GM19099 (cell line): ENCODE data around the gene USH1G.

Experiments used
- POLR2A ChIP-seq: IDR thresholded peaks from 3 replicates; pipeline ENCODE4 v1.6.1; 2011; ENCODE audit warnings: low read depth; ENCODE audit not compliant: insufficient read length; ENCODE audit errors: extremely low read depth

Gene USH1G

DNA sequence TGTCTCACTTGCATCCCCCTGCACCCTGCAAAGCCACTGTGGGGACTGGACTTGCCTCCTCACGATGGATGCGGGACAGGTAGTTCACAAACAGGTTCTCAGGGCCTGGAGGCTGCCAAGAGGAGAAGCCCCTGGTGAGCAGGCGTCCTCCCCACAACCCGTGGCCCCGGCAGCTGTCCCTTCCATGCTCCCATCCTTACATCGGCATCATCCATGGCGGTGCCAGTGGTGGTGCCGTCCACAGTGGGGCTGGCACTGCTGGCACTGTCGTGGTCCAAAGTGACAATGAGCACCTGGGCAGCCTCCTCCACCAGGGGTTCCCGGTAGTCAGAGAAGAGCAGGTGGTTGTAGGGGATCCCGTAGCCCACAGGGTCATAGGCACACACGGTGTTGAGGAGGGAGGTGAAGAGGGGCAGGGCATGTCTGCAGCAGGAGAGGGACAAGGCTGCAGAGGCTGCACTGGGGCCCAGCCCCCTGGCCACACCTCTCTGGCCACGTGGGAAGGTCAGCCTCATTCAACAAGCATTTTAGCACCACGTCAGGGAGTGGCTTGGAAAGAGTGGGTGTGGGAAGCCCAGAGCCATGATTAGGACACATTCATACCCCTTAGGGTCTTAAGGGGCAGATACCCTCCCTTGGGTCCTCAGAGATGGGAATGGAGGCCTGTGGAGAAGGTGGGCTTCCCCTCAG lies 36.9 kb upstream of the USH1G start:
- TF ChIP-seq POLR2A = no peak

DNA sequence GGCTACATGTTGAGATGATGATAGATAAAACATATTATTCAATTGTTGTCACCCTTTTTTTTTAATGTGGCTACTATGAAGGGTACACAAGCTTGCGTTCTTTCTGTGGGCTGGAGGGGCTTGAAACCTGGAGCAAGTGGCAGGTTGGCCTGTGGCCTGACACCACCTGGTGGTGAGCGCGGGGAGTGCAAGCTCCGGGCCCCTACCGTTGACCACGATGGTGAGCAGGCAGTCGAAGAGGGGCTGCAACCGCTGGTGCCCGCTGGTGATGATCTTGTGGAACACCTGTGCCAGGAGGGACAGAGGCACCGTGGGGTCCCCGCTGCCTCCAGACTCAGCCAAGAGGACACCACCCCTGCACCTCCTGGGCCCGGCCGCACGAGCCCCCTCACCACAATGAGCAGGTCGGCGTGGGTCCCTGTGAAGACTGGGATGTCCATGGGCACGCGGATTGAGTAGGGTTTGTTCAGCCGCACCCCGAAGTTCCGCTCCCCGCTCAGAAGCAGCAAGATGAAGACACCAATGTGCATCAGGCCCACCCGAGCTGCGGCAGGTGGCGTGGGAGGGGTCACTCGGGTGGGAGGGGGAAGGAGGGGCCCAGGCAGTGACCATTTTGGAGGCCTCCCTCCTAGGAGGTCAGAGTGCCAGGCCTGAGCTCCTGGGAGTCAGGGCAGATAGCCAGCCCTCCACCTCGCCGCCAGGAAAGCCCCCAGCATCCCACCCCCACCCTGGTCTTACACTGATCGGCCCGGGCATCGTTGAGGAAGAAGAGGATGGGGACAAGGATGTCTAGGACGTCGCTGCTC lies 35.1 kb upstream of the USH1G start:
- TF ChIP-seq POLR2A = no peak

DNA sequence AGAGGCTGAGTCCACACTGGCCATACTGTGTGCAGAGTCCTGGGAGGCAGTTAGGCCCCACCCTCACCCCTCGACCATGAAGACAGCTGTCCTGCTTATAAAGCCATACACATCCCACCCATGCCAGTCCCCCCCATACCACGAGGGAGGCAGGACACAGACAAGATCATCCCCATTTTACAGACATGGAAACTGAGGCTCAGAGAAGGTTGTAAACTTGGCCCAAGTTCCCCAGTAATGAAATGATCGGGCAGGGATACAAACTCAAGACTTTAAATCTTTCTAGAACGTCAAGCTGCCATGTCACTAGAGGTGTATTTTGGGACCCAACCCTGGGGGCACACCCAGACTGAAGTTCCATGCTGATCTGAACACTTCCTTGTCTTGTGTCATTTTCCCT lies 33.0 kb upstream of the USH1G start:
- TF ChIP-seq POLR2A = no peak

DNA sequence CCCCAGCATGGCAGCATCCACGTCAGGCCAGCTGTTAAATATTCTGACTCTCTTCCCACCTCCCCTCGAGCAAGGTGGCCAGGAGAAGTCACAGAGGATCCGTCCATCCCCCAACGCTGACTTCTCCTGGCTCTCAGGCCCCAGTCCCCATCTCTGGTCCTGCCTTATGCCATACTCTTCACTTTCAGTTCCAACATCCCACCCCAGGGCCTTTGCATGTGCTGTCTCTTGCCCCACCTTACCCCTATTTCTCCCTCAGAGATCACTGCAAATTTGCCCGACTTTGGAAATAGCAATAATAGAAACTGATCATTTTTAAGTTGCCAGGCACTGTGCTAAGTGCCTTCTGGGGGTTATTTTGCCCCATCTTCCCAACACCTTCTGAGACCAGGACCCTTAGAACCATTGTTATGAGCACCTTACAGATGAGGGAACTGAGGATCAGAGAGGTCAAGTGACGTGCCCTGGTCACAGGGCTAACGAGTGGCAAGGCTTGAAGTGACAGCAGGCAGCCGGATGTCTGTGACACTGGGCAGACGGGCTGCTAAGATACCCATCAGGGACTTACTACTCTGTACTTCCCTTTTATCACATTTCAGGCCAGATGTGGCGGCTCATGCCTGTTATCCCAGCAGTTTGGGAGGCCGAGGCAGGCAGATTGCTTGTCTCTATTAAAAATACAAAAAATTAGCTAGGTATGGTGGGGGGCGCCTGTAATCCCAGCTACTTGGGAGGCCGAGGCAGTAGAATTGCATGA lies 31.8 kb upstream of the USH1G start:
- no peak for TF ChIP-seq POLR2A

DNA sequence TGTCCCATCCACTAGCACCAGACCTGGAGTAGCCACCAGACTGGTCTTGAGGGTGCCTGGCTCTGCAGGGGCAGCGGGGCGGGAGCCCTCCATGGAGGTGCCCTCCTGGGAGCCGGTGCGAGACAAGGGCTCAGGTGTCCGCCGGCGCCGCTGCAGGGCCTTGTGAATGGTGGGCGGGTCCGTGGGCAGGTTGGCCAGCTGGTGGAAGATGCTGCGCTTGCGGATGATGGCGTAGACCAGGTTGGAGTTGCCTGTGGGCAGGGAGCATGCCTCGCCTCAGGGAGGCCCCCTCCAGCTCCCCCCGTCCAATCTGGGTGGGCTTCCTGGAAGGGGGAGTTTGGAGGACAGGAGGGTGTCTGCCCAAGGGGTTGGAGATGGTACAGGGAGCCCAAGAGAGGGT lies 31.1 kb upstream of the USH1G start:
- no peak for TF ChIP-seq POLR2A

DNA sequence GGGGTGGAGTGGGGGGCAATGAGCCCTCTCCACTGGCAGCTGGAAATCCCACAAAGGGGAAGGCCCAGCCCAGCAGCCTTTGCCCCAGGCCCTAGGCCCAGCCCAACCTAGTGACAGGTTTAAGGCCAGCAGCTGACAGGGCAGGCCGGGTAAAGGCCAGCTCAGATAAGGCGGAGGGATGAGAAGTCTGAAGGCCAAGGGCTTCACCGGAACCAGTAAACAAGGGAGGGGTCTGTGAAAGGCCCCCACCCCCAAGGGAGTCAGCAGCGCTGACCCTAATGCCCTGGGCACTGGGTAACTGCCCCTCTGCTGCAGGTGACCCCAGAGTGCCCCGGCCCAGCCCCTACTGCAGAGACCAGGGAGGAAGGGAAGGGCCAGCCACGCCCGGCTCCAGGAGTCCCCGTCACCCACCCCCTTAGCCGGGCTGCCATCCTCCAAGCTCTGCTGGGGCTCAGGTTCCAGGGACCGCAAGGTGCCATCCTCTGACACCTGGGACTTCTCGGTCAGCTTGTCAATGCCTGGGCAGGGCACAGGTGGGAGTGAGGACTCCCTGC lies 30.2 kb upstream of the USH1G start:
- no peak for TF ChIP-seq POLR2A

DNA sequence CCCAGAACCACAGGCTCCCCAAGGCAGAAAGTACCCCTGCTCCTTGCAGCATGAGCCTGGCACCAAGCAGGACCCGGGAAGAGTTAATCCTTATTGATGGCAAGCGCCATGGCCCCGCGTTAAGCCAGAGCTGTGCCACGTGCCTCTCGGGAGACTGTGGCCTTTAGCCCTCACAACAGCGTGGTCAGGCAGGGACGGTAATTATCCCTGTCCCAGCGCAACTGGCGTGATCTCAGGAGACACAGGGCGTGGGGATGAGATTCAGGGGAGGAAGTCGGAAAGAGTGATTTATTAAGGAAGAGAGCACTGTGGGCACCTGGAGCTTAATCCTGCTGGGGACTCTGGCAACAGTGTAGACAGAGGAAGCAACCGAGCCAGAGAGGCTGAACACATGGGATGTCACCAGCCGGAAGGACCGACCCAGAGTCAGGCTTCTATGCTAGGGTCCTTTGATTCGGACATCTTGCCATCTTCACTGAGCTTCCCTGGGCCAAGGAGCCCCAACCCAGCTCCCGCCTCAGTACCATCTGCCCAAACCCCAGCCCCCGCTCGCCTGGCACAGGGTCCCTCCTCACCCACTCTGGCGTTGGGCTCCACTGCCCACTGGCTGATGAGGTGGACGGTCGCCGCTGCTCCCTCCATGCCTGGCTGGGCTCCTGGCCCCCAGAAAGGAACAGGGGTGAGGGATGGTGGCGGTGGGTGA lies 29.5 kb upstream of the USH1G start:
- TF ChIP-seq POLR2A = no peak

DNA sequence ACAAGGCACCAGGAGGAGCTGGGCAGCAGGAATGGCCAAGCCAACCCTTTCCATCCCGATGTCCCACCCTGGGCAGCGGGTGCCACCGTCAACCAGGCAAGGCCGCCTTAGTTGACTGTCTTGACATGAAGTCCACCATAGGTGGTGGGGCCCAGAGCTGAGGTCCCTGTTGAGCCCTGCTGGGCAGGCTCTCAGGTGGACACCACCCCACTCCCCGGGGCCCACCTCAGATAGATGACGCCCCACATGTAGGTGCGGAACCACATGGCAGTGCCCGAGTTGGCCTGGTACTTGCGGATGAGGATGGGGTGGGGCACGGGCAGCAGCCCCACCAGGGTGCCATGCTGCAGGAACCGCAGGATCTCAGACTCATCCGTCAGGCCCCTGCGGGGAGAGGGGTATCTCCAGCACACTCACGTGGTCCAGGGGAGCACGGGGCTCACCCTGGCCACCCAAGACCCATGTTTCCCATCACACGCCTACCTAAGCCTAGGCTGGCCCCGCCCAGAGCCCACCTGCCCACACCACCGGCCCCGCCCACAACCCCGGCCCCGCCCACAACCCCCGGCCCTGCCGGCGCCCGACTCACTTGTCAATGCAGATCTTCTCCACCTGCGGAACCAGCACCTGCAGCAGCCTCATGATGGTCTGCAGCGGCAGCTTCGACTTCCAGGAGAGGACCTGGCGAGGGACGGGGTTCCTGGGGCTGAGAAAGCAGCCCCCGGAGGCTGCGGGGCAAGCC lies 28.8 kb upstream of the USH1G start:
- TF ChIP-seq POLR2A = no peak

DNA sequence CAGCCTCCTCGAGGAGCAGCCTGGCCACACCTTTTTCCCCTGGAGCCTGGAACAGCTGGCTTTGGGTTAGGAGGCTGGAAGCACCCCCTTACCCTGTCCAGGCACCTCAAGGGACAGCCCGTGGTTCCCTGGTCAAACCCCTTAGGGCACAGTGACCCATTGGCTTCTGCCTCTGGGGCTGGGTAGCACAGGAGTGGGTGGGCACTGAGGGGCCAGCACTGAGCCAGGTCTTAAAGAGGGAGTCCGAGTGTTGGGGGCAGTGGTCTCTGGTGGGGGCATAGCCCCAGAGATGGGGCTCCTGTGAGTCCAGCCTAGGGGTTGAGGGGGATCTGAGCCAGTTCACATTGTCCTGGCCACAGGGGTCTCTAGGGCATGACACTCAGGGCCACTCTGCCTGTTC lies 28.0 kb upstream of the USH1G start:
- no peak for TF ChIP-seq POLR2A

DNA sequence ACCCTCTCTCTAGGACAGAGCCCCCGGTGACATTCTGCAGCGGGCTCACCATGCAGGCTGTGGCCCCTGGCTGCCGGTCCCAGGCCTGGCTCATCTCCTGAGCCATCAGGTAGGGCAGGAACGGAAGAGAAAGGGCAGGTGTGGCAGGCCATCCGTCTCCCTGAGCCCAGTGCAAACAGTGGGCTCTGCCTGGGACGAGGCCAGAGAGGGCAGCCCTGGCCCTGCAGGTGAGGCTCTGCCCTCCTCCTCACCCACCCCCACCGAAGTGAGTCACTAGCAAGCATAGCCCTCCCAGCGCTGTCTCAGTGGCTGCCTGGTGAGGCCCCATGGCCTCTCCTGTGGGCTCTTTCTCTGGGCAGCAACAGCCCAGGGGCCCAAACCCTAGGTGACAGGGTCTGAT lies 27.2 kb upstream of the USH1G start:
- TF ChIP-seq POLR2A = no peak

DNA sequence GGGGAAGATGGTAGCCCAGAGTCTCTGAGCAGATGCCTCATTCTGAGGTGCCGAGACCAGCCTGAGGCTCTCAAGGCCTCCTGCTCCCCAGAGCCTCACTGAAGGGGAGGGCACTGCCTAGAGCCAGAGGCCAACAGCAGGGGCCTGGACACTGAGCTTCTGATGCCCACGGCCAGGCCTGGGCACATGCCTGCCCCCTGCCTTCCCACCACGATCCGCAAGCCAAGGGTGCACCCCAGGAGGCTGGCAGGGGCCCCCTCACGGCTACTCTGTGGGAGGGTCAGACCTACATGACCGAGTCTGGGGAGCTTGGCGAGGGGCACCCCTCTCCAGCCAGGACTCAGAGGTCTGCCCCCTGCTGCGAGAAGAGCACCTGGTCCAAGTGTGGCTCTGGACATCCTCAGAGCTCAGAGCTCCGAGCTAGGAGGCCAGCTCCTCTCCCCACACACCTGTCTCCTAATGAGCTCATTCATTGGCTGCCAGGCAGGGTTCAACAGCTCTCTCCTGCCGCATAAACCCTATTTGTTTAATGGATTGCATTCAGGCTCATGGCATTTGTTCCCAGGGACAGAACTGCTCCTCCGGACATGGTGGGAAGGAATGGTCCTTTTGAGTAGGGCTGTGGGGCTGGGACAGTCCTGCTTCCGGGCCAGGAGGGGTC lies 26.5 kb upstream of the USH1G start:
- TF ChIP-seq POLR2A = no peak

DNA sequence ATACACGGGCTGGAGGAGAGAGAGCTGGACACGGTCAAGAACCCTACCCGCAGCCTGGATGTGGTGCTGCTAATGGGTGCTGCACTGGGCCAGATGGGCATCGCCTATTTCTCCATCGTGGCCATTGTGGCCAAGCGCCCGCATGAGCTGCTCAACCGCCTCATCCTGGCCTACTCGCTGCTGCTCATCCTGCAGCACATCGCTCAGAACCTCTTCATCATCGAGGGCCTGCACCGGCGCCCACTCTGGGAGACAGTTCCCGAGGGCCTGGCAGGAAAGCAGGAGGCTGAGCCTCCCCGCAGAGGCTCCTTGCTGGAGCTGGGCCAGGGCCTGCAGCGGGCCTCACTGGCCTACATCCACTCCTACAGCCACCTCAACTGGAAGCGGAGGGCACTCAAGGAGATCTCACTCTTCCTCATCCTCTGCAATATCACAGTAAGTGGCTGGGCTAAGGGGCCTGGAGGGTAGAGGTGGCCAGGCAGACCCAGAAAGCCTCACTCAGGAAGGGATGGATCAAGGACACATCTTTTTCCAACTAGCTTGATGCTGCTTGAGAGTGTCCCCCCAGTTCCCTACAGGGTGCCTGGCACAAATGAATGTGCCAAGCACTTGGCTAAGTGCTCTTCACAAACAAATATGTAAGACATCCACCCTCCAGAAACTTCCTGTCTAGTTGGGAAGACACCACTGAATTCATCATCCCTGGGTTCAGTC lies 24.1 kb upstream of the USH1G start:
- TF ChIP-seq POLR2A = no peak

DNA sequence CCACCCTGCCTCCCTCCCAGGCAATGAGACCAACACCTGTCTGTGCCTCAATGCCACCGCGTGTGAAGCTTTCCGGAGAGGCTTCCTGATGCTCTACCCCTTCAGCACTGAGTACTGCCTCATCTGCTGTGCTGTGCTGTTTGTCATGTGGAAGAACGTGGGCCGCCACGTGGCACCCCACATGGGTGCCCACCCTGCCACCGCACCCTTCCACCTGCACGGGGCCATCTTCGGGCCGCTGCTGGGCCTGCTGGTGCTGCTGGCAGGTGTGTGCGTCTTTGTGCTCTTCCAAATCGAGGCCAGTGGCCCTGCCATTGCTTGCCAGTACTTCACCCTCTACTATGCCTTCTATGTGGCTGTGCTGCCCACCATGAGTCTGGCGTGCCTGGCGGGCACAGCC lies 23.6 kb upstream of the USH1G start:
- no peak for TF ChIP-seq POLR2A
